NCI-H1105 treated with DMSO at 0.1 percent for 48 hours (cell line): Measurements from ENCODE around the gene MMADHC.

Experiments
- DNase-seq: peaks from one replicate; lab custom pipeline; 2025; lab: John Stamatoyannopoulos, UW

The MMADHC gene

GRCh38 chr2:149587220-149587949 is at the start of gene MMADHC:
Gene MMADHC (minus strand): TSS chr2:149587775. CDS start chr2:149587097, 678 bp downstream.
- peak; percentile 94 for DNase-seq

GRCh38 chr2:149634103-149634502 is 46.5 kb upstream of the MMADHC start:
- DNase-seq = no peak

- DNase-seq = no peak
Measured at GRCh38 chr2:149630445-149630844, 42.9 kb upstream of the MMADHC start.

DNA sequence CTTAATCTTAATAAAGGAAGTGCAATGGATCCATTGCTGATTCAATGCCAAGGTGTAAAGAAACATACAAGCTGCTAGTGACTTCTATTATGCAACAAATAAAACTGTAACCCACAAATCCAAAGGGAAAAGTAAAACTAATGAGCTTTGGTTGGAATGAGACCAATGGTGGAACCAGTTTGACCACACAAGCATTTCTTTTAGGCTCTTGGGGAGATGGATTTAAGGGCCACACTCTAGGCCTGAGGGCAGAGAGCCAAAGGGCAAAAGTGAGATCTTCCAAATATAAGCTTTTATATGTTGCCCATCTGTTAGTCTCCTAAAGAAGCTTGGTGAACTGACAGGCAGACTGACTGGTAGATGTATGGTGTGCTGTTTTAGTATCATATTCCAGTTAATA is 41.5 kb upstream of the MMADHC start:
- DNase-seq = no peak

DNA sequence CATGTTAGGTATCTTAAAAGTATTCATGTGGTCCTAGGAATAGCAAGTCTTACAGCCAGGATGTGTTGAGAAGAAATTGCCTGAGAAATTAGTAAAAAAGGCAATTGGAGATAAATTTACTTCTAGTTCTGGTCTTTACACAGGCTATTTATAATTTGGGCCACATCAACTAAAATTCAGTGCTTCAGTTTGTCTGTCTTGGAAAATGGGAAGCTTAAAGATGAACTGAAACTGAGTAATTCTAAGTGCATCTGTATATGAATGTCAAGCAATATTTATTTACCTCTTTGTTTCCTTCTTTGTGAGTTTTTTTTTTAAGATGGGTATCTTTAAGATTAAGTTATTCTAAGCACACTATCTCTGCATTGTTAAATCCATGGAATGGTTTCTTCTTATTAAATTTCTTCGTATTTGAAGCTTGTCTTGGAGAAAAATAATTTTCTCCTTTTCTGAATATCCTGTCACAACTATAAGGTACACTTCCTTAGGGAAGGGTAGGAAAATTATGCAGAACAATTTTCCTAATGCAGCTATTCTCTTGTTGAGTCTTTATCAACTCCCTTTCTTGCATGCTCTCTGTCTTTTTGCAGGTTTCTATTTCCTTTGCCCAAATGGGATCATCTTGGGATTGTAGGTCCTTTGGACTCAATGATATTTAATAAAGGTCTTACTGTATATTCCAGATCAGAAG is 39.7 kb upstream of the MMADHC start:
- DNase-seq = no peak

DNA sequence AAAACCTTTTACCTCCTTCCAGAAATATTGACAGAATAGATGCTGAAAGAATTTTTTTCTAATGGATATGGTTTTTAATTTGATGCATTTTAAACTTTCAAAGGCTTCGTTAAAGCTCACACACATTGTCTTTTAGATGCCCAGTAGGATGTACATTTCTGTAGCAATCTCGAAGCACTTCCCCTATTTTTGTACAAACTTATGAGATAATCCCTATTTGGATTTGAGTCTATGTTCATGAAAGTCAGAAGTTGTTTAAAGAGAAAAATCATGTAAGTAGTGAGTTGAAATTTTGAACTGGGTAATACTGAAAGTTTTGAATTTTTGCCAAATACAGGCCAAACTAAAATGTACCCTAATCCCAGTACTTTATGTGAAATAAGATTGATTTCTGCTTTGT is 38.1 kb upstream of the MMADHC start:
- no peak for DNase-seq

- DNase-seq = no peak
Measured at GRCh38 chr2:149625271-149625670, 37.7 kb upstream of the MMADHC start.

GRCh38 chr2:149622343-149622742 is 34.8 kb upstream of the MMADHC start:
- no peak for DNase-seq

DNA sequence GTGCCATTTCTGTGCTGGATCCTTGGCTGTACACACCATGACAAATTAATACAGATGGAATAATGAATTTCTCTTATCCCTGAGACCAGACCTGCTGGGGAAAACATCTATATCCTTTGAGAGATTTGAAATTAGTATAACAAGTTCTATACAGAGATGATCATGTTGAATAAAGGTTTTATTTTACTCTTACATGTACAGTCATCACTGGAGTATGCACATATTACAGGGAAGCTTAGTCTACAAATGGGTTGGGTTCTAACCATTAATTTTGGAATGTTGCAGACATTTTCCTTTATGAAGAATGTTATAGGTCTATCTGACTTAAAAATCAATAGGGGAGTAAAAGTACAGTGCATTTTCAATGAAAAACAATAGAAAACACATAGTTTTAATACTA is 29.9 kb upstream of the MMADHC start:
- no peak for DNase-seq

DNA sequence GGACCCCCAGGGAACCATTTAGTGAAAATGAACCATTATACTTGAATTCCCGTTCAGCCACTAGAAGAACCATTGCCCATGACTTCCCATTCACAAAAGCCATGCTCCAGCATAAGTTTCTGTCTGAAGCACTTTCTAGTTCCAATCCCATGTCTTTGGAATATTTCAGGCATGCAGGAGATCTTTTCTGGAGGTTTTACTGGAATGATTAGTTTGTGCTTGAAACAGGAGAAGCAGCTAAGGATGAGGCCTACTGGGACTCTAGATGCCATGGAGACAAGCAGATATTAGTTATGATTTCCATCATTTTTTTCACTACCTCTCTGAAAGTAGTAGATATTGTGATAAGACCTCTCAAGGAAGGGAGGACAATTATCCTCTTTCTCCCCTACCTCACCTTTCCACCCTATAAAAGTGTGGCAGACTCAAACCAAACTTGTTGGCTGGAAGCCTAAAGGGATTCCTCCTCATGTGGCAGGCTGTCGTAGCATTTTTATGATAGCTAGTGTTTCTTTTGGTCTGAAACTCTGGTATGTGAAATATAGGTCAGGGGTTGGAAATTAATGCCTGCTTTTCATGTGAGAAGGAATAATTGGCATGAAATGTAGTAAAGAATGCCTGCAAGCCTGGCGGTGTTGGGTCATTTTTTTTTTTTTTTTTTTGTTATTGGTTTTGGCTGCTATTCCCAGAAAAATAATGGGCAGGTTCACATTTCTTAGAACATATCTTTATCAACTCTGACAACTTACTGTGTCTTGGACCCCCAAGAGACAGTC is 29.3 kb upstream of the MMADHC start:
- DNase-seq = no peak

DNA sequence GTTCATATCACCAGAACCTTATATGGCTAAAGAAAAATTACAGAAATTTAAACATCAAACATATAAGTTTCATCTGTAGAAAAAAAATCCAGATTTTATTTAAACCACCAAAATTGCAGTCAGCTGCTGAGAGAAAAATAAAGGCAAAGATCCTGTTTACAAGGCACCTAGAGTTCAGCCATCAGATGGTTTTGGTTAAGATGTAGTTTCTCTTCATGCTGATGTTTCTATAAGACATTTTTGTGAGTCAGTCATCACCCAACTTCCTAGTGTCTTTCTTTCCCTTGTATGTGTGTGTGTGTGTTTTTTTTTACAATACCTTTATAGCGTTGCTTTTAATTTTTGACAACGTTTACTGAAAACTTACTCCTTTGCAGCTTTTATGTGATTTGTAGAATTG is 26.1 kb upstream of the MMADHC start:
- DNase-seq = no peak

DNA sequence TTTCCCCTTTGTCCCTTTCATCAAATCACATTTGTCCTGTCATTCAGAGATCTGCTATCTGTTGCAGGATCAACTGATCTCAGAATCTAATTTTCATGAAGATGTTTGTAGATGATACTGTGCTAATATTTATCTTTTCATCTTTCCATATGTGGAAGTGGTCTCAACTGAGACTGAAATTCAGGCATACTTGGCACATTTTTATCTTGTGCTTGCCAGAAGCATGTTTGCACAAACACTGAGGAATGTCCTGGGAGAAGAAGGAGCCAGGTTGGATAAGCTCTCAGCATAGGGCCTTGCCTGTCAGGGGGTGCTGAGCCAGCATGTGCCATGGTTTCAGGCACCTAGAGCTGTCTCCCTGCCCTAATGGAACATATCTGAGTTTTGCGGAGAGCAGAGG is 24.5 kb upstream of the MMADHC start:
- DNase-seq = no peak

DNA sequence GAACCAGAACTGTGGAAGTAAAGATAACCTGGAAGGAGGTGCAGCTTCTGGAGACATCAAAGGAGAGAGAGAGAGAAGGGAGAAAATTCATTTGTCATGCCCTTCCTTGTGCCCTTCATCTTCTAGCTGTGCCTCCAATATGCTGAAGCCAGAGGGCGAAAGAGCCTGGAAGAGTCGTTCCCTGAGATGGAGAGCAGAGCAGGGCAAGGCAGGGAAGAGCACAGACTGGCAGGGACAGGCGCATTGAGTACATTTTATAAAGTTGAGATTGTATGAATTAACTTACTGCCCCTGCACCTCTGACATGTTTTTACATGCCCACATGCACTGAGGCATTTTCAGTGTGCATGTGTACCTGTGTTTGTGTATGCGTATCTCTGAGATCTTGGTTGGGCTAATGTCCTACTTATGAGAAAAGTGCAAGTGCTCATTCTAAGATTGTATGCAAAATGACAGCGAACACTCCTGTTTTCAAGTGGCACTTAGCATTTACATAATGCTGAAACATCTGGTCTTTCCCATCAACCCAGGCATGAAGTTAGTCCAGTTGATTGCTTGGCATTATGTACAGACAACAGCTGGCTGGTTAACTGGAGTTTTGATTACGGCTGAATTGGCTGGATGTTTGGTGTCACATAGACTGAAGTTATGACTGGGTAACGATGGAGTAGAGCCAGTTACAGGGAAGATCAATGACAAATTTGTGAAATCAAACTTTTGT is 23.7 kb upstream of the MMADHC start:
- DNase-seq = peak; percentile 90

DNA sequence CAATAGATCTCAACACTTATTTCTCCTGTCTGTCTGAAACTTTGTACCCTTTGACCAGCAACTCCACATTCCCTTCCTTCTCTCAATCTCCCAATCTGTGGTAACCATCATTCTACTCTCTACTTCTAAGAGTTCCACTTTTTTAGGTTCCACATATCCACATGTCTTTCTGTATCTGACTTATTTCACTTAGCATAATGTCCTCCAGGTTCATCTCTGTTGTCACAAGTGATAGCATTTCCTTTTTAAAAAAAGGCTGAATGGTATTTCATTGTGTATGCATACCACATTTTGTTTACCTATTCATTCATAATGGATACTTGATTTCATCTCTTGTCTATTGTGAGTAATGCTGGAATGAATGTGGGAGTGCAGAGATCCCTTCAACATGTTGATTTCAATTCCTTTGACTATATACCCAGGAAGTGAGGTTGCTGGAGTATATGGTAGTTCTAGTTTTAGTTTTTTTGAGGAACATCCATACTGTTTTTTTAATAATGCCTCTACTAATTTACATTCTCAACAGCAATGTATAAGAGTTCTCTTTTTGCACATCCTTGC is 18.8 kb upstream of the MMADHC start:
- no peak for DNase-seq

DNA sequence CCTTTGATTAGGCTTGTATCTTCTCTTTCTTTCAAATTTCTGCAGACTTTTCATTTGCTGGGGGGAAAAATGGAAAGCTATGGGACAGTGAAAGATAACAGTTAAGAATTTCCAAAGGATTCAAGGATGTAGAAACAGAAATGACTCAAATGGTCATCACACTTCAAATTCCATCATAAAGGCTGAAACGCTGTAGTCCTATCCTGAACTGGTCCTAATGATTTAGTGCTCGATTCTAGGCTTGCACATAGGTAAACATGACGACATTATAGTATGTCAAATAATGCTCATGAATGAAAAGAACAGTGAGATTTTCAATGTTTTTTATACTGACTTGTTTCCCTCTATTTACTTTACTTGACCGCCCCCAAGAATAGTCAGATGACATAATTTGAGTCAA is 15.7 kb upstream of the MMADHC start:
- DNase-seq = no peak

- no peak for DNase-seq
Measured at GRCh38 chr2:149601141-149601796, 13.7 kb upstream of the MMADHC start.

DNA sequence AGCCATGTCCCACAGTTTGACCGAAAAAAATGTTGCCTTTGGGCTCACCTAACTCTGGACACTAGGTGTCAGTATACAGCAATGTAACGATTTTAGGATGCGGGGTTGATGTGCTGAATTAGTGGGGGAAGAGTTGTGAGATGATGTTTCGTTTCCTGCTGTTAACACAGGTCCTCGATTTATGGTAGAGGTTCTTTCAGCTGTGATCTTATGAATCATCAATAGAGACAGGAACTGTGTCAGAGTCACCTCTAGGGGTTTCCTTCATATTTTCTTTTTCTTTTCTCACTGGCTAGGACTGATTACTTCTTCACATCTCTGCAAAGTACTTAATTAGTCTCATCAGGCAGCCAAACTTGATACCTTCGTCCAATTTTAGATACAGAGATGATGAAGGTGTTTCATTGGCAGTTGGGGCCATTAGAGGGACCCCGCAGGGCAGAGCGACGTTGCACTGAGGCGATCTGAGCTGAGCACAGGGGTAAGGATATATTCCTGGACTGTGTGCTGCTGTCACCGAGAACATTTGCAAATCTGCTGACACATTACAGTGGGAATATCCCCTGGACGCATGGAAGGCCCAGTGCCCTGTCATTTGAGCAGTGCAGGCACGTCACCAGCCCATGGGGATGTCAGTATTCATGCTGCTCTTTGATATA is 10.2 kb upstream of the MMADHC start:
- peak; percentile 78 for DNase-seq

DNA sequence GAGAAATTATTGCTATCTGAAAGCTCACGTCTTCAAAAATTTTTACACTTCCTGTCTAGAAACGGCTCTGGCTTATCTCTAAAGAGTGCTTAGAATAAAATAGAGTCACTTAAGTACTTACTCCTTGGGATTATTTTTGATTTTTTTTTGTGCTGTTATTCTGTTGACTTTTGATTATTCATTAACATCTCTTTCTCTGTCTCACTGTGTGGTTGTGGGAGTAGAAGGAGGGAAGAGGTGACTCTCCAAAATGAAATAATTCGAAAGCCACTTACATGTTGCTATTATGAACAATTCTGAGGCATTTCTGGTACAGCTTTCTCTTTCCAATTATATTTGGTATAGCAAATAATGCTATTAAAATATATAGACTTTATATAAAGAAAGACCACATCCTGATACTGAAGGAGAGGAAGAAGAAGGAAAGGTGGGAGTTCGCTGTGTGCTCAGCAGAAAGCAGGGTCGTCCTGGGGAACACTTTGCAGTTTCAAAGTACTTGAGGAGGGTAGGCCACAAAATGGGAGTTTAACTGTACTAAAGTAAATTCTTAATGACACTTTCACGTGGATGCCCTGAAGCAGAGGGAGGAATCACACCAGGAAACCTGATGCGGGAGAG is 9.6 kb upstream of the MMADHC start:
- no peak for DNase-seq

DNA sequence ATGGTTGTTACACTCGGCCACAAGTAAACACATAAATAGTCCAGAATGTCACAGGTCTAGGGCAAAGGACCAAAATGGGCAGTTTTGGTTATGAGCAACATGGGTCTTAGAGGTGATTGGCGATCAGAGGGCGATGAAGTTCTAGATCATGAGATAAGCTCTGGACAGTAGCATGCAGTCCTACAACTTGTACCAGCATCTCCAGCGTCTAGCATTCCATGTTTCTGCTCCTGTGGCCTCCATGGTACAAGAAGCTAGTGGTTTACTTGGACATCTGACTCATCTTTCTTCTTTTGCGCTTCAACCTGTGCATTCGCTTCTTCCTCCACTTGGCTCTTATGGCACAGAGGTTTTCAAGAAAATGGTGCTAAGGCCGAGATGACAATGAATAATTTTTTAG is 8.9 kb upstream of the MMADHC start:
- no peak for DNase-seq
